GM23338 (cell line): ENCODE results near the gene ANKRD6.

Experiments
- CREB1 ChIP-seq: fragments of 250-450 bp; sonication (Bioruptor Pico); IDR thresholded peaks from 2 replicates; pipeline ENCODE4 v1.5.0; 2020; ENCODE audit warnings: low read depth, mild to moderate bottlenecking, moderate library complexity
- CTCF ChIP-seq, 2 experiments: fragments of 200-600 bp in 1 of 2; sonication (generic) in 1 of 2; conservative IDR thresholded peaks; 2 replicates each; pipeline versions ENCODE4 v1.5.1 to v1.6.1; 2016 to 2017; ENCODE audit warnings: antibody characterized with exemption in 2 of 2, low read depth in 2 of 2, mild to moderate bottlenecking in 2 of 2, moderate library complexity in 1 of 2
- EZH2 ChIP-seq: fragments of 200-600 bp; sonication (generic); IDR thresholded peaks from one replicate; pipeline ENCODE4 v1.8.0; 2017; ENCODE audit warnings: antibody characterized with exemption, mild to moderate bottlenecking, low read depth; ENCODE audit not compliant: unreplicated experiment
- NANOG ChIP-seq: IDR thresholded peaks from 2 replicates; pipeline ENCODE4 v1.6.1; 2016; ENCODE audit warnings: antibody characterized with exemption, borderline replicate concordance
- POLR2AphosphoS5 ChIP-seq: IDR thresholded peaks from 2 replicates; pipeline ENCODE4 v1.6.1; 2016; ENCODE audit warnings: antibody characterized with exemption, low read depth

GRCh38 chr6:89599727-89600126, 166.8 kb downstream of the ANKRD6 start:
- TF ChIP-seq CTCF (conservative IDR thresholded peaks at IDR 0.05; ENCODE audit: low read depth in 2 of 2), result no peak
- no peak for TF ChIP-seq NANOG
- no peak for TF ChIP-seq POLR2AphosphoS5
- no peak for TF ChIP-seq CREB1 (CRISPR knock-in tag)
- no peak for TF ChIP-seq EZH2
